Measurements from ENCODE around the gene PRKAG2.
"Not testable (repeated sequence)": the region's sequence is repeated elsewhere in the genome, so short reads cannot be mapped to it uniquely, and the experiment has no call there.

Gene PRKAG2

DNA sequence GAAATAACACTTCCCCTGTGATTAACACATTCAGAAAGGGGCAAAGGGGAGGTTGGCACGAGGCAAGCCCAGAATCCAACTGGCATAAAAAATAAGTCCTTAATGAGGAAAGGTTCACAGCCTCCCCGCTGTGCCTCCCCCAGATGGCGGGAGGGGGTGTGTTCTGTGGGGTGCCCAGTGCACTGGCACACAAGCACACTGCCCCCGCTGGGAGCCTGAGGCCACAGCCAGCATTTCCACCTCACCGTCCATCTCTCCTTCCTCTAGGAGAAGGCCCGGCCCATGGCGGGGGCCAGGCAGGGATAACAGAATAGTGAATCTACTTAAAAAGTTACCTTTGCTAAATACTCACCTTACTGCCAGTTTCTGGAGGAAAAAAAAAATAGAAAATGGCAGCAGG, 43.2 kb downstream of the PRKAG2 start:
- H4K20me1 ChIP-seq: peaks cover 0 to 5% (median 0%) of the 10 kb centered on the region in 11 experiments; a peak in 1 of 22 replicates
- no peaks in the 10 kb centered on the region for H3K27me3 ChIP-seq
- H3K4me3 ChIP-seq: no peak overlapping the region

DNA sequence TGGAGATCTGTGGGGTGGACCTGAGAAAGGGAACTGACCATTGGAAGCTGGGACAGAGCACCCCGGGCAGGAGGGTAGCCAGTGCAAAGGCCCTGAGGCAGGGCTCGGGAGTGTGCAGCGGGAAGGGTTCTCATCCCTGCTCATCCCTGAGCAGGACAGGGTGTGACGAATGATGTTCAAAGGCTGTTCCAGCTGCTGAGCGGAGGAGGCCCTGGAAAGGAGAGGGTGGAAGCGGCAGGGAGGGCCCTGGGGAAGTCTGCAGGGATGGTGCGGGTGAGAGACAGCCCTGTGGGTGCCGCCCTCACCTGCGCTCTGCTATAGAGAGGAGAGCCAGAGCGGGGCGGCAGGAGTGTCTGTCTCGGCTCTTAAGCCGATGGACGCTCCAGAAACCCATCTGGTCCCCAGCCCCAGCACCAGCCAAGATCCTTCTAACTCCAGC, 43.7 kb downstream of the PRKAG2 start:
- Histone ChIP-seq H3K4me1 (peaks cover 22 to 29% (median 27%) of the 10 kb centered on the region in 10 experiments), H3K27ac (no peak overlapping the region), H3K4me3 (no peak overlapping the region), H3K36me3 (no peaks in the 10 kb centered on the region), H3K27me3 (no peaks in the 10 kb centered on the region), H3K4me2 (no peak overlapping the region), H3K9ac (no peak overlapping the region), H3K9me3 (replicated peaks in 1 of 11) (no peaks in the 10 kb centered on the region), H4K20me1 (peaks cover 0 to 5% (median 0%) of the 10 kb centered on the region in 11 experiments; a peak in 1 of 22 replicates)
- TF ChIP-seq Cebpa-rat (IDR thresholded peaks at IDR 0.05): no peak

More for the DNA sequence above, 43.2 kb downstream of the PRKAG2 start:
- H3K9ac ChIP-seq: no peak overlapping the region
- H3K27ac ChIP-seq: no peak overlapping the region
- H3K36me3 ChIP-seq: no peaks in the 10 kb centered on the region
- peaks cover 27 to 33% (median 32%) of the 10 kb centered on the region in 10 experiments for H3K4me1 ChIP-seq
- H3K4me2 ChIP-seq: no peak overlapping the region
- H3K9me3 ChIP-seq (replicated peaks in 1 of 11): no peaks in the 10 kb centered on the region
- no peak for TF ChIP-seq Cebpa-rat (IDR thresholded peaks at IDR 0.05)

DNA sequence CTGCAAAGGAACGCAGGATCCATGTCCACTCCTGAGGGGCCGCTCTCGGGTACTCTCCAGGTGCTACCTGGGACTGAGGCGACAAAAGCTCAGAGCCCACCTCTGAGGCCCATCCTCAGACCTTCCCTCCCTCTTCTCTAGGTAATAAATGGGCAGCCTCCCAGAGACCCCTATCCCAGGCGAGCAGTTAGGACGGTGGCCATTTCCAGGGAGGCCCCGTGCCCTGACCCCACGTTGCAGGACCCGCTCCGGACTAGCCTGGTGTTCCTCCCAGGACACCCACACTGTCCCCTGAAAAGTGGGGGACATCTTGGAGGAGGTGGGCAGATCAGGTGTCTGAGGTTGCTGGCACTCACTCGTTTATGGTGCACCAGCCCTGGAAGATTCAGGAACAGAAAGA, 44.3 kb downstream of the PRKAG2 start:
- H3K4me3 ChIP-seq: no peak overlapping the region
- H3K27me3 ChIP-seq: no peaks in the 10 kb centered on the region

DNA sequence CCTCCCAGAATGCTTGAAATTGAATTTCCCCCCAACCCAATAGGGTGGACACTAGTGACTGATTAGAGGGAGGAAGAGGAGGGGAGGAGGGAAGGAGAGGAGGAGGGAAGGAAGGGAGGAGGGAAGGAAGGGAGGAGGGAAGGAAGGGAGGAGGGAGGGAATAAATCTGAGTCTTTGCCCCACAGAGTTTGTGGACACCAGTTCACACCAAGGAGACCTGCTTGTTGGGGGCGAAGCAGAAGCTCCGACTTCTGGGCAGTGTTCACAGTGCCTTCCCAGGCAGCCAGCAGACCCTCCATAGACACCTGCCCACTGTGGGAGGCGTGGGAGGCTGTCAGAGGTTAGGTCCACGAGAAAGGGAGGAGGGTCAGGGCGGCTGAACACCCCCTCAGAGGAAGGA, 44.8 kb downstream of the PRKAG2 start:
- Histone ChIP-seq H3K4me1 (peaks cover 11 to 18% (median 16%) of the 10 kb centered on the region in 10 experiments), H4K20me1 (peaks cover 0 to 5% (median 0%) of the 10 kb centered on the region in 11 experiments; a peak in 1 of 22 replicates), H3K9me3 (replicated peaks in 1 of 11) (no peaks in the 10 kb centered on the region), H3K27me3 (no peaks in the 10 kb centered on the region), H3K27ac (no peak overlapping the region), H3K9ac (no peak overlapping the region), H3K36me3 (no peaks in the 10 kb centered on the region), H3K4me3 (no peak overlapping the region), H3K4me2 (no peak overlapping the region)
- no peak for TF ChIP-seq Cebpa-rat (IDR thresholded peaks at IDR 0.05)

More for the DNA sequence above, 44.3 kb downstream of the PRKAG2 start:
- no peak for TF ChIP-seq Cebpa-rat (IDR thresholded peaks at IDR 0.05)
- Histone ChIP-seq H3K27ac (no peak overlapping the region), H3K36me3 (no peaks in the 10 kb centered on the region), H3K4me2 (no peak overlapping the region), H3K4me1 (peaks cover 17 to 23% (median 21%) of the 10 kb centered on the region in 10 experiments), H4K20me1 (peaks cover 0 to 5% (median 0%) of the 10 kb centered on the region in 11 experiments; a peak in 1 of 22 replicates), H3K9ac (no peak overlapping the region), H3K9me3 (replicated peaks in 1 of 11) (no peaks in the 10 kb centered on the region)

DNA sequence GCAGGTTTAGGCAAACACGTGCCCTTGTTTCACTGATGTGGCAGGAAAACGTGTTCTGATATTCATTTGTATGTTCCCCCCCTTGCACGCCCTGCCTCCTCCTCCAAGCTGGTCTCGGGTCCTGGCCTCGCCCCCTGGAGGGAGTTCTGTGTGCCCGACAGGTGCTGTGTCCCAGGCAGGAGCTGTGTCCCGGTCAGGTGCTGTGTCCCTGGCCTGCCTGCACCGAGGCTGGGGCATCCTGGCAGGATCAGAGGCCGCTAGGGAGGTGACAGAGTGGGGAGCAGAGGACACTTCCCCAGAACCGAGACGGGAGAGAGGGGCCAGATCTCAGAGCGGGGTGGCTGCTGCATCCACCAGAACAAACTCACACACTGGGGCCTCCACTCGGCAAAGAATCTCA, 45.3 kb downstream of the PRKAG2 start:
- Histone ChIP-seq H3K4me3 (no peak overlapping the region), H3K27me3 (no peaks in the 10 kb centered on the region)
- TF ChIP-seq Cebpa-rat (IDR thresholded peaks at IDR 0.05): no peak

DNA sequence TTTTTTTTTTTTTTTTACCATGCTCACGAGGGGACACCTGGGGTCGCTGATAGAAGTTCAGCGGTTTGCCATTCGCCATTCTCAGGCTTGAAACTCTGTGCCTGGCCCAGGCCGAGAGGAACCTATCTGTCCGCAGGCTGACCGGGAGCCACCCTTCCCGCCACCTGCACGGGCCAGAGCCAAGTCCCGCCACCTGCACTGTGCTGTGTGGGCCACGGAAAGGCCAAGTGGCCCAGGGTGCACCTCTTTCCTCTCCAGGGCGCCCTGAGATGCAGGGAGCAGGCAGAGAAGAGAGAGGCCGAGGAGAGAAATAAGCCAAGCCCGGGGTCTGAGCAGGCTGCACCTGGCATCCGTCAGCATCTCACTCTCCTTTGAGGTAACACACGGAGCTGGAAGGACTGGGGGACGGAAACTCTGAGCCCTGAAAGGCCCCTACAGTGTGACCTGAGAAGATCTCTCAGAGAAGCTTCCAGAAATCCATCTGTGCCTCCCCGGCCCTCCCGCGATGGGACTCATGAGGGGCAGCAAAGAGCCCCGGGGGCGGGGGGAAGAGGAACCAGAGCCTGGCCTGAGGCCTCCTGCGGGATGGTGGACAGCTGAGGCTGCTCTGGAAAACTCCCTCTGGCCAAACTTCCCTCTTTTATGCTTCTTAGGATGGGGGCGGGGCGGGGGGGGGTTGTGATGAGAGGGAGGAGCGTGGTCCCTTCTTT, 46.6 kb downstream of the PRKAG2 start:
- Histone ChIP-seq H3K4me3 (no peak overlapping the region), H3K27me3 (no peaks in the 10 kb centered on the region)

More for the DNA sequence above, 45.3 kb downstream of the PRKAG2 start:
- H3K9me3 ChIP-seq (replicated peaks in 1 of 11): no peaks in the 10 kb centered on the region
- H3K4me2 ChIP-seq: no peak overlapping the region
- H3K4me1 ChIP-seq: peaks cover 6 to 13% (median 11%) of the 10 kb centered on the region in 10 experiments; a peak in 19 of 20 replicates
- H4K20me1 ChIP-seq: peaks cover 0 to 5% (median 0%) of the 10 kb centered on the region in 11 experiments; a peak in 1 of 22 replicates
- H3K27ac ChIP-seq: no peak overlapping the region
- no peaks in the 10 kb centered on the region for H3K36me3 ChIP-seq
- H3K9ac ChIP-seq: no peak overlapping the region

DNA sequence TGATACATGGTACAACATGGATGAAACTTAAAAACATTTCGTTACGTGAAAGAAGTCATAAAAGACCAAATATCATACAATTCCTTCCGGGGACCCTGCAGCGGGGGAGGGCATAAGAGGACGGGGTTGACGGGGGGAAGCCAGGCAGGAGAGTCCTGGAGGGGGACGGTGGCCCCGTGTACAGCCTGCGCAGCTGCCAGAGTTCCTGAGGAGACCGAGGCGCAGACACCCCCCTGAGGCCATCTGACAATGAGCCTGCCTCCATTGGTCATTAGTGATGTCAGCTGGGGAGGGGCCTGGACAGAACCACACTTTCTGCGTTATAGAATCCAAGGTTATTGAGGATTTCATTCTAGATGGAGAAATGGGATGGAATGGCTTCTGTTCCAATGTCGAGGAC, 47.2 kb downstream of the PRKAG2 start:
- no peaks in the 10 kb centered on the region for H3K9me3 ChIP-seq (replicated peaks in 1 of 11)
- no peak overlapping the region for H3K27ac ChIP-seq
- H3K9ac ChIP-seq: no peak overlapping the region
- H3K4me1 ChIP-seq: peaks cover 8 to 26% (median 13%) of the 10 kb centered on the region in 10 experiments; a peak in 18 of 20 replicates
- H3K36me3 ChIP-seq: no peaks in the 10 kb centered on the region
- H3K27me3 ChIP-seq: no peaks in the 10 kb centered on the region
- H3K4me2 ChIP-seq: no peak overlapping the region
- H4K20me1 ChIP-seq: peaks cover 0 to 5% (median 0%) of the 10 kb centered on the region in 11 experiments; a peak in 1 of 22 replicates
- no peak for TF ChIP-seq Cebpa-rat (IDR thresholded peaks at IDR 0.05)
- H3K4me3 ChIP-seq: no peak overlapping the region

More for the DNA sequence above, 46.6 kb downstream of the PRKAG2 start:
- Histone ChIP-seq H3K27ac (no peak overlapping the region), H3K4me2 (0 out of 22 replicates have a peak overlapping the region, but pooled peaks of 1 of the 11 experiments have one; percentile 24), H3K9ac (no peak overlapping the region), H3K9me3 (replicated peaks in 1 of 11) (no peaks in the 10 kb centered on the region), H3K4me1 (peaks cover 7 to 21% (median 11%) of the 10 kb centered on the region in 10 experiments; a peak in 18 of 20 replicates), H3K36me3 (no peaks in the 10 kb centered on the region), H4K20me1 (peaks cover 0 to 5% (median 0%) of the 10 kb centered on the region in 11 experiments; a peak in 1 of 22 replicates)
- no peak for TF ChIP-seq Cebpa-rat (IDR thresholded peaks at IDR 0.05)

DNA sequence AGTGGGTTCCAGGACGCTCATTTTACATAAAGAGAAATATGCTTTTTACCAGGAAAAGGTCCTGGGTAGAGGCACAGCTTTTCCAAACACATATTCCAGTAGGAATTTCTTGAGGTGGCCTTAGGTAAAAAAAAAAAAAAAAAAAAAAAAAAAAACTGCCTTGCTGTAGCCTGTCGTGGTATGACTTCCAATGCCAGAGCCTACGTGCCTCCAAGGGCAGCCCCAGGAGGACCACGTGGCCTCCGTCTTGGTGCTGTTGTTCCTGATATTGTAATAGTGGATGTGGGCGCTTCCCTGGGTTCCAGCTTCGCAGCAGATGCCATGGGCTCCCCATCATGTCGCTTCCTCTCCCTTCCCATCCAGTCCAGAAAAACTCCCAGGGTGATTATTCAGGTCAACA, 49.3 kb downstream of the PRKAG2 start:
- H3K27ac ChIP-seq: no peak overlapping the region

DNA sequence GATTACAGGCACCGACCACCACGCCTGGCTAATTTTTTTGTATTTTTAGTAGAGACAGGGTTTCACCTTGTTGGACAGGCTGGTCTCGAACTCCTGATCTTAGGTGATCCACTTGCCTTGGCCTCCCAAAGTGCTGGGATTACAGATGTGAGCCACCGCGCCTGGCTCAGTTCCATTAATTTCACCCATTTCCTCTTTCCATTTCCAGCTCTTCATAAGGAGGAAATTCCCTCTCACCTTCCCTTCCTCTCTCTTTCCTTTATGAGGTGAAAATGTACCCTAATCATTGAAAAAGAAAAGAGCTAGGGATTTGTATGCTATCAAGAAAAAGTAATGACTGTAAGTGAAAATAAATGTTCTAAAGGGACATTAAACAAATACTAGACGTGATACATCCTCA, 50.6 kb downstream of the PRKAG2 start:
- not testable (repeated sequence) for H3K27me3 ChIP-seq; H3K9ac ChIP-seq; H3K4me3 ChIP-seq; H3K27ac ChIP-seq; H4K20me1 ChIP-seq; H3K36me3 ChIP-seq; H3K9me3 ChIP-seq (replicated peaks in 1 of 11)
- Histone ChIP-seq H3K4me2 (peak overlapping the region in 7 of 11 experiments; percentile 38 to 86 (median 47); a peak in 10 of 22 replicates), H3K4me1 (peaks cover 13 to 39% (median 20%) of the 10 kb centered on the region in 10 experiments; a peak in 18 of 20 replicates)

More for the DNA sequence above, 49.3 kb downstream of the PRKAG2 start:
- no peak for TF ChIP-seq Cebpa-rat (IDR thresholded peaks at IDR 0.05)
- Histone ChIP-seq H3K4me2 (no peak overlapping the region), H3K9me3 (replicated peaks in 1 of 11) (no peaks in the 10 kb centered on the region), H3K36me3 (no peaks in the 10 kb centered on the region), H3K9ac (no peak overlapping the region), H3K4me1 (peaks cover 13 to 39% (median 20%) of the 10 kb centered on the region in 10 experiments; a peak in 18 of 20 replicates), H3K4me3 (no peak overlapping the region), H4K20me1 (no peaks in the 10 kb centered on the region; a peak in 1 of 22 replicates), H3K27me3 (no peaks in the 10 kb centered on the region)

Data from BLaER1 treated with 17β-estradiol and CSF1 and Interleukin-3, amounts not matched to agents 10 nM and 100 nM (cell line).